KOPT-K1 (cell line): ENCODE measurements around the gene SETD2.

Source experiments
- H3K27ac ChIP-seq: fragments of 200-600 bp; sonication (generic); 2 replicates; pipeline ENCODE4 v1.5.1; 2016; ENCODE audit warnings: antibody characterized with exemption, mild to moderate bottlenecking, low read depth, low read length; ENCODE audit not compliant: poor library complexity, severe bottlenecking
- H3K36me3 ChIP-seq: fragments of 200-600 bp; sonication (generic); 2 replicates; pipeline ENCODE4 v1.5.1; 2017; ENCODE audit warnings: antibody characterized with exemption, mild to moderate bottlenecking, low read length, moderate library complexity; ENCODE audit not compliant: insufficient read depth
- H3K9me3 ChIP-seq: fragments of 200-600 bp; sonication (generic); 2 replicates; pipeline ENCODE4 v1.5.1; 2017; ENCODE audit warnings: antibody characterized with exemption, low read length, mild to moderate bottlenecking; ENCODE audit not compliant: insufficient read depth, poor library complexity, severe bottlenecking

SETD2 gene

GRCh38 chr3:47007482-47008233 is 156.3 kb downstream of the SETD2 start:
- Histone ChIP-seq H3K36me3 (peaks cover 94% of the 10 kb centered on the region), H3K27ac (no peak overlapping the region), H3K9me3 (no peaks in the 10 kb centered on the region)

DNA sequence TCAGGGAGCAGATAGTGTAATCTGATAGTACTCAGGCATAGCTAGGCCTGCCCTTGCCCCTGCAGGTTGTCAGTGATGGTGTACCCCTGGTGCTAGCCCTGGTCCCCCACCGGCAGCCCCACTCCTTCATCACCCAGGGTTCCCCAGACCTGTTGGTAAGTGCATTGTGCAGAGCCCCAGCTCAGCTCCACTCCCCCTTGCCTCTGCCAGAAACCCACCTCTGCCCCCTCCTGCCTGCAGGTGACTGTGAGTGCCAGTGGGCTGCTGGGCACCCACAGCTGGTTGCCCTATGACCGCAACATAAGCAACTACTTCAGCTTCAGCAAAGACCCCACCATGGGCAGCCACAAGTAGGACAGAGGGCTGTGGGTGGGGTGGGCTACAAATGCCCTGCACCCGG is 156.9 kb downstream of the SETD2 start:
- Histone ChIP-seq H3K27ac (no peak overlapping the region), H3K9me3 (no peaks in the 10 kb centered on the region), H3K36me3 (peaks cover 96% of the 10 kb centered on the region)

DNA sequence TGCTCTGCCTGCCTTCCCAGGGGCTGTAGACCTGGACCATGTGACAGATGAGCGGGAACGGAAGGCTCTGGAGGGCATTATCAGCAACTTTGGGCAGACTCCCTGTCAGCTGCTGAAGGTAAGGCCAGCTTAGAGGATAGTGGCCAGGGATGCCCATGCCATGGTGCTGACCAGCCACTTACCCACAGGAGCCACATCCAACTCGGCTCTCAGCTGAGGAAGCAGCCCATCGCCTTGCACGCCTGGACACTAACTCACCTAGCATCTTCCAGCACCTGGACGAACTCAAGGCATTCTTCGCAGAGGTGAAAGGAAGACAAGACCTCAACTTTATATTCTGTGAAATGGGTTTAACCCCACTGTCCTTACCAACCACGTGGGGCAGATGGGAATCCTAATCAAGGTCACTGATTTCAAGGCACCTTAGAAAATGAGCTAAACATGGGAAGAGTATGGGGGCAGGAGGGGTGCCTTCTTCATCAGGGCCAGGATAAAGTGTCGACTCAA is 157.7 kb downstream of the SETD2 start:
- Histone ChIP-seq H3K9me3 (no peaks in the 10 kb centered on the region), H3K36me3 (peaks cover 100% of the 10 kb centered on the region), H3K27ac (no peak overlapping the region)

- Histone ChIP-seq H3K9me3 (no peaks in the 10 kb centered on the region), H3K27ac (no peak overlapping the region), H3K36me3 (peaks cover 100% of the 10 kb centered on the region)
Observed at GRCh38 chr3:47005212-47006144, 158.4 kb downstream of the SETD2 start.

- Histone ChIP-seq H3K27ac (no peak overlapping the region), H3K36me3 (peaks cover 100% of the 10 kb centered on the region), H3K9me3 (no peaks in the 10 kb centered on the region)
Observed at GRCh38 chr3:47004369-47005211, 159.3 kb downstream of the SETD2 start.

DNA sequence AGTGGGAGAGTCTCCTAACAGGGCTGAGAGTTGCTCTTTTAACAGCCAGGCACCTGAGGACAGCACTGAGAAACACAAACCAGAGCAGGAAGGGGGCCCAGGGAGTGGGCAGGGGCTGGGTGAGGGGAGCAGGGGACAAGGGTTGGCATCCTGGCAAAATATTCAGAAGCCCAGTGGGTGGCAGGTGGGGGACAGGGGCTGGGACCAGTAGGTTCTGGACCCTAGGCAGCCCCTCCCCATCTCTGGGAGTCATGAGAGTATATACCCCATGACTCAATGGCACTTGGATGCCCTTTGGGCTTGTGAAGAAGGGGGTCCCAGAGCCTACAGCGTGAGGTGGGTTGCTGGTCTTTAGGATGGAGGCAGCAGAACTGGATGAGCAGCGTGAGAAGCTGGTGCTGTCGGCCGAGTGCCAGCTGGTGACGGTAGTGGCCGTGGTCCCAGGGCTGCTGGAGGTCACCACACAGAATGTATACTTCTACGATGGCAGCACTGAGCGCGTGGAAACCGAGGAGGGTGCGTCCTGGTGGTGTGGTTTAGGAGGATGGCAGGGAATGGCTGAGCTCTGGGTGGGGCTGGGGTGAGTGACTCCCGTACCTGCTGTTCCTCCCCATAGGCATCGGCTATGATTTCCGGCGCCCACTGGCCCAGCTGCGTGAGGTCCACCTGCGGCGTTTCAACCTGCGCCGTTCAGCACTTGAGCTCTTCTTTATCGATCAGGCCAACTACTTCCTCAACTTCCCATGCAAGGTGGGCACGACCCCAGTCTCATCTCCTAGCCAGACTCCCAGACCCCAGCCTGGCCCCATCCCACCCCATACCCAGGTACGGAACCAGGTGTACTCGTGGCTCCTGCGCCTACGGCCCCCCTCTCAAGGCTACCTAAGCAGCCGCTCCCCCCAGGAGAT is 160.2 kb downstream of the SETD2 start:
- Histone ChIP-seq H3K27ac (no peak overlapping the region), H3K36me3 (peaks cover 100% of the 10 kb centered on the region)

GRCh38 chr3:47003056-47003410 is 160.9 kb downstream of the SETD2 start:
- Histone ChIP-seq H3K27ac (no peak overlapping the region), H3K9me3 (no peaks in the 10 kb centered on the region), H3K36me3 (peaks cover 100% of the 10 kb centered on the region)

More for the DNA sequence above, 160.2 kb downstream of the SETD2 start:
- no peaks in the 10 kb centered on the region for H3K9me3 ChIP-seq

- Histone ChIP-seq H3K9me3 (no peaks in the 10 kb centered on the region), H3K36me3 (peaks cover 100% of the 10 kb centered on the region), H3K27ac (no peak overlapping the region)
Observed at GRCh38 chr3:47002171-47003055, 161.5 kb downstream of the SETD2 start.

- Histone ChIP-seq H3K9me3 (no peaks in the 10 kb centered on the region), H3K27ac (no peak overlapping the region), H3K36me3 (peaks cover 100% of the 10 kb centered on the region)
Observed at GRCh38 chr3:47001731-47002170, 162.2 kb downstream of the SETD2 start.

DNA sequence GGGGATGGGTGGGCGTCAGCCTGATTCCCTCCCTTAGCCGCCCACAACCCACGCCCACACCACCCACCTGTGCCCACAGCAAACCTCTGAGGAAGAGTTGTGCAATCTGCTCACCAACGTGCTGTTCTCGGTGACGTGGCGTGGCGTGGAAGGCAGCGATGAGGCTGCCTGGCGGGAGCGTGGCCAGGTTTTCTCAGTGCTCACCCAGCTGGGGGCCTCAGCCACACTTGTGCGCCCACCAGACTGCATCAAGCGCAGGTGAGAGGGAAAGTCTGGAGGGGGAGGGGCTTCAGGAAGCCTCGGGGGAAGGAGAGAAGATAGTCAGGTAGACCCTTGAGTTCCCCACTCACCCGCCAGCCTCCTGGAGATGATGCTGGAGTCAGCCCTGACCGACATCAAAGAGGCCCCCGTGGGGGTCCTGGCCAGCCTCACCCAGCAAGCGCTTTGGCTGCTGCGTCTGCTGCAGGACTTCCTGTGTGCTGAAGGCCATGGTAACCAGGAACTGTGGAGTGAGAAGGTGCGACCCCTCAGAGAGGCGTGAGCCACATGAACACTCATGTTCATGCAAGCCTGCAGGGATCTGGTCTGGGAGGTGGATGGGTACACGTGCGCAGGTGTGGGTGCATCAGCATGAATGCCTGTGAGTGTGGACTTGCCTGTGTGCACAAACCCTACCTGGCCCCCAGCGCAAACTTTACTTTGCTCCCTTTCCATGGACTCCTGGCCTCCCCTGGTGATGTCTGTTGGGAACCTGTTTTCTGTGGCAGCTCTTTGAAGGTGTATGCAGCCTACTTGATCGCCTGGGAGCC is 162.8 kb downstream of the SETD2 start:
- peaks cover 100% of the 10 kb centered on the region for H3K36me3 ChIP-seq

DNA sequence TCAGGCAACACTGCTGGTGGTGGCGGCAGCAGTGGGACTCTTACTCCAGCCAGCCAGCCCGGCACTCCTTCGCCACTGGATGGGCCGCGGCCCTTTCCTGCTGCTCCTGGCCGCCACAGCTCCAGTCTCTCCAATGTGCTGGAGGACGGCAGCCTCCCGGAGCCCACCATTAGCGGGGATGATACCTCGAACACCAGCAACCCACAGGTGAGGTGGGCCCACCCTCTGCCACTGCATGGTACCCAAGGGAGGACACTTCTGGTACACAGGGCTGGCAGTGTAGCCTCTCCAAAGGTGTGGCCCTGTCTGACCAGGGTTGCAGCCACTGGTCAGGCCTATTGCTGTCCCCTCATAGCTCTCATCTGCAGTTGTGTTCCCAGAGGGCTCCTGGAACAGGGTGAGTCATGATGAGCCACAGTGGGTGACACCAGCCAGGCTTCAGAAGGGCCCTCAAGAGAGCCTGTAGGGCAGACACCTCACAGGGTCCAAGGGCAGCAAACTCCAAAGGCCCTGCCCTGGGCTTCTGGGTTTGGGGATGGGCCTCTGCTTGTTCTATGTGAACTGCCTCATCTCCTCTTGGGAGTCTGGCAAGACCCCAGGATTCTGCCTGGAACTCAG is 163.6 kb downstream of the SETD2 start:
- H3K27ac ChIP-seq, result no peak overlapping the region
- no peaks in the 10 kb centered on the region for H3K9me3 ChIP-seq
- peaks cover 100% of the 10 kb centered on the region for H3K36me3 ChIP-seq

More for the DNA sequence above, 162.8 kb downstream of the SETD2 start:
- H3K27ac ChIP-seq, result no peak overlapping the region
- H3K9me3 ChIP-seq, result no peaks in the 10 kb centered on the region

GRCh38 chr3:46999516-47000197 is 164.3 kb downstream of the SETD2 start:
- Histone ChIP-seq H3K36me3 (peaks cover 100% of the 10 kb centered on the region), H3K9me3 (no peaks in the 10 kb centered on the region), H3K27ac (no peak overlapping the region)
